A549 (cell line): ENCODE data around the gene CCT5.

Experiments used
- CTCF ChIP-seq: fragments of >200 bp; sonication (Bioruptor Twin); formaldehyde crosslinking; IDR thresholded peaks from 3 replicates; pipeline ENCODE4 v1.5.1; 2016
- EP300 ChIP-seq, 2 experiments: fragments of >200 bp; sonication (Bioruptor Twin); formaldehyde crosslinking; IDR thresholded peaks; 2 replicates in 1 of 2; 3 replicates in 1 of 2; pipeline ENCODE4 v1.6.1; 2016 to 2017
- MAFK ChIP-seq: fragments of 450-650 bp; IDR thresholded peaks from 2 replicates; pipeline ENCODE4 v1.6.1; 2014; ENCODE audit not compliant: partially characterized antibody
- MAX ChIP-seq: IDR thresholded peaks from 2 replicates; pipeline ENCODE4 v1.6.1; 2012
- POLR2A ChIP-seq: IDR thresholded peaks from 2 replicates; pipeline ENCODE4 v1.6.1; 2012; ENCODE audit warnings: mild to moderate bottlenecking, low read length
- POLR2AphosphoS2 ChIP-seq: conservative IDR thresholded peaks from 2 replicates; pipeline ENCODE4 v1.6.1; 2012; ENCODE audit warnings: low read length, improper control_type of control experiment, inconsistent platforms
- RAD21 ChIP-seq, 2 experiments: fragments of >200 bp in 1 of 2; sonication (Bioruptor Twin) in 1 of 2; formaldehyde crosslinking in 1 of 2; IDR thresholded peaks in 1 of 2; conservative IDR thresholded peaks in 1 of 2; 2 replicates in 1 of 2; 3 replicates in 1 of 2; pipeline ENCODE4 v1.6.1; 2012 to 2018; ENCODE audit warnings: inconsistent platforms in 1 of 2
- RCOR1 ChIP-seq: fragments of 150-350 bp; IDR thresholded peaks from 2 replicates; pipeline ENCODE4 v1.6.1; 2014; ENCODE audit warnings: antibody characterized with exemption, low read length, low read depth
- RFX5 ChIP-seq: fragments of 450-650 bp; IDR thresholded peaks from 2 replicates; pipeline ENCODE4 v1.7.1; 2014; ENCODE audit warnings: antibody characterized with exemption, mild to moderate bottlenecking, moderate library complexity

- TF ChIP-seq CTCF = no peak
- no peak for TF ChIP-seq POLR2AphosphoS2
- no peak for TF ChIP-seq RFX5
- TF ChIP-seq EP300 (IDR thresholded peaks at IDR 0.05) = no peak
- no peak for TF ChIP-seq RAD21 (conservative IDR thresholded peaks at IDR 0.05 in 1 of 2, IDR thresholded peaks at IDR 0.05 in 1 of 2)
- no peak for TF ChIP-seq MAFK
- TF ChIP-seq RCOR1 = no peak
- no peak for TF ChIP-seq MAX
- TF ChIP-seq POLR2A = no peak
Measured at GRCh38 chr5:10248378-10249260, 1.5 kb upstream of the CCT5 start.
